GM18909 (cell line): ENCODE measurements around the gene RREB1.

Source experiments
- ATAC-seq: cut with Tn5 transposase; IDR thresholded peaks from one replicate; pipeline ENCODE4 v1.9.1; 2021; ENCODE audit warnings: mild to moderate bottlenecking; ENCODE audit not compliant: unreplicated experiment, poor library complexity

RREB1 gene

GRCh38 chr6:7214468-7214867 lies 106.7 kb downstream of the RREB1 start:
- no peak for ATAC-seq

- no peak for ATAC-seq
Measured at GRCh38 chr6:7215131-7215530, 107.4 kb downstream of the RREB1 start.

- peak; percentile 94 for ATAC-seq
Measured at GRCh38 chr6:7215798-7216231, 108.1 kb downstream of the RREB1 start.

GRCh38 chr6:7216941-7217621 lies 109.3 kb downstream of the RREB1 start:
- ATAC-seq: no peak

- no peak for ATAC-seq
Measured at GRCh38 chr6:7218406-7218988, 110.7 kb downstream of the RREB1 start.

GRCh38 chr6:7219310-7219709 lies 111.5 kb downstream of the RREB1 start:
- ATAC-seq: no peak

GRCh38 chr6:7222197-7222596 lies 114.4 kb downstream of the RREB1 start:
- ATAC-seq: no peak

GRCh38 chr6:7224731-7225130 lies 117.0 kb downstream of the RREB1 start:
- ATAC-seq: no peak

GRCh38 chr6:7228662-7229375 lies 121.1 kb downstream of the RREB1 start:
- no peak for ATAC-seq

GRCh38 chr6:7229376-7230326 lies 121.9 kb downstream of the RREB1 start:
- ATAC-seq: no peak

GRCh38 chr6:7230327-7230691 lies 122.5 kb downstream of the RREB1 start:
- no peak for ATAC-seq

GRCh38 chr6:7230956-7231713 lies 123.4 kb downstream of the RREB1 start:
- ATAC-seq: no peak

- no peak for ATAC-seq
Measured at GRCh38 chr6:7232351-7232750, 124.6 kb downstream of the RREB1 start.

GRCh38 chr6:7234547-7234946 lies 126.8 kb downstream of the RREB1 start:
- ATAC-seq: no peak

GRCh38 chr6:7235712-7236305 lies 128.0 kb downstream of the RREB1 start:
- no peak for ATAC-seq

GRCh38 chr6:7236306-7237209 lies 128.8 kb downstream of the RREB1 start:
- ATAC-seq: peak; percentile 48

- ATAC-seq: no peak
Measured at GRCh38 chr6:7237653-7238188, 130.0 kb downstream of the RREB1 start.

- no peak for ATAC-seq
Measured at GRCh38 chr6:7238526-7238899, 130.8 kb downstream of the RREB1 start.
